Measurements from ENCODE around the gene SCD5.

SCD5 gene

DNA sequence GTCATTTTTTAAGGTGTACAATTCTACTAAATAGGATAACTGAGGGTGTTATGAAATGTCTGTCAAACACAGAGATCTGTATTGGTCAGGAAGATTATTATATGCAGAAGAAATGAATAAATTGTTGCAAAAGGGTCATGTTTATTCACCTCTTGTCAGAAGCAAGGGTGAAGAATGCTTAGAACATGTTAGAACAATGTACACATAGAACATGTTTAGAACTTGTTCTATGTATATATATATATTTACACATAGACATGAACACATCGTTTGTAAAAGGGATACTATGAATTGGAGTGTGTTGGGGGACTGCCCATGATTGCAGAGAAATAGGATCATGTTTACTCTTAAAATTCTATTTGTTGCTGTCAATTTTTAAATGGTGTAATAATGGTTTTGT lies 208.8 kb downstream of the SCD5 start:
- DNase-seq (ENCODE audit: low read depth in 2 of 2): no peak

- DNase-seq (ENCODE audit: low read depth in 2 of 2): no peak
Observed at GRCh38 chr4:82588771-82589270, 209.8 kb downstream of the SCD5 start.

GRCh38 chr4:82587826-82588540 lies 210.6 kb downstream of the SCD5 start:
- DNase-seq (ENCODE audit: low read depth in 2 of 2): no peak

- DNase-seq (ENCODE audit: low read depth in 2 of 2): no peak
Observed at GRCh38 chr4:82585690-82586435, 212.7 kb downstream of the SCD5 start.

- DNase-seq (ENCODE audit: low read depth in 2 of 2): no peak
Observed at GRCh38 chr4:82584931-82585330, 213.7 kb downstream of the SCD5 start.

DNA sequence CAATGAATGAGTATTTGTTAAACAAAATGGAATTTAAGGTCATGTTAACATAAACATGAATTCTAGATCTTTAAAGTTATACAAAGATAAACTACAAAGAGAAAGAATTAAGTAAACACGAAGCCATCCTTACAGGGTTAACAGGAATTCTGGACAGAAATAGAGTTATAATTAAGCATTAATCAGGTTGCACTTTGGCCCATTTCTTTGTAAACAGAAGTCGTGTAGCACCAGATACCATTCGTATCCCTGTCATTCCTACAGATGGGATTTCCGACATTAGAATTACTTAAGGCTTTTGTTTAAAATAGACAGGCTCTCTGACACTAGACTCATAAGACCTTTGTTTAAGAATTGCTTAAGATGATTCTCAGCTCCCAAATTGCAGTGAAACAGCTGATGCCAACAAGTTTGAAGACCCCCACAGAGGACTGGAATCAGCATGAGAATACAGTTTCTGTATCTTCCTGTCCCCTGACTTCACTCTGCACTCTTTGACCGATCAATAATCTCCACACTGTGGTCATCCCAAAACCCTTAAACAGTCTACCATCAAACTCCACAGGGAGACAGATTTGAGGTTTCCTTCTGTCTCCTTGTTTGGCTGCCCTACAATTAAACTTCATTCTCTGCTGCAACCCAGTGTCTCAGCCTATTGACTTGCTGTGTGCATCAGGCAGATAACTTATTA lies 214.6 kb downstream of the SCD5 start:
- DNase-seq (ENCODE audit: low read depth in 2 of 2): no peak

- DNase-seq (ENCODE audit: low read depth in 2 of 2): no peak
Observed at GRCh38 chr4:82579932-82580331, 218.7 kb downstream of the SCD5 start.
